Peyer's patch (tissue), 4 donors: ENCODE results near the gene RXRB. TPM values are rescaled to one million over a fixed set of nuclear protein-coding genes. Genes with fewer than 3 reads are reported as not detected.

ENCODE experiments used
- DNase-seq, 3 donors: peaks; one replicate each; pipeline ENCODE4 v3.0.0-alpha.2; 2017 to 2019
- H3K27ac ChIP-seq, 4 donors: fragments of 200-600 bp; sonication (generic); one replicate each; pipeline ENCODE4 v1.5.1; 2016 to 2019
- H3K27me3 ChIP-seq, 2 donors: fragments of 200-600 bp; sonication (generic); one replicate each; pipeline ENCODE4 v1.5.1; 2019
- H3K36me3 ChIP-seq, 3 donors: fragments of 200-600 bp; sonication (generic); one replicate each; pipeline ENCODE4 v1.5.1; 2016 to 2019
- H3K4me1 ChIP-seq, 4 donors: fragments of 200-600 bp; sonication (generic); one replicate each; pipeline ENCODE4 v1.5.1; 2016 to 2019
- H3K4me3 ChIP-seq, 4 donors: fragments of 200-600 bp; sonication (generic); 1 replicate in 3 of 4; 2 replicates in 1 of 4; pipeline ENCODE4 v1.5.1; 2016 to 2019; ENCODE audit warnings: mild to moderate bottlenecking in 1 of 4
- H3K9me3 ChIP-seq, 4 donors: fragments of 200-600 bp; sonication (generic); one replicate each; pipeline ENCODE4 v1.5.1; 2016 to 2019; ENCODE audit warnings: mild to moderate bottlenecking in 1 of 4
- CTCF ChIP-seq, 6 experiments: fragments of 450-650 bp in 4 of 6; fragments of 200-600 bp in 2 of 6; sonication (generic) in 1 of 6; IDR thresholded peaks; one replicate each; pipeline ENCODE4 v1.5.1; 2017 to 2019; ENCODE audit warnings: antibody characterized with exemption in 6 of 6, mild to moderate bottlenecking in 3 of 6, moderate library complexity in 1 of 6
- POLR2A ChIP-seq, 2 donors: fragments of 450-650 bp; IDR thresholded peaks; one replicate each; pipeline ENCODE4 v1.5.1; 2017; ENCODE audit warnings: antibody characterized with exemption in 2 of 2, mild to moderate bottlenecking in 2 of 2, moderate library complexity in 2 of 2
- small RNA-seq, 2 donors: library from RNA; depleted of rRNA; stranded (forward); fragments of <200 nt; gene quantifications; one replicate each; pipeline ENCODE3, GENCODE V24; 2016
- total RNA-seq, 4 donors: library from RNA; depleted of rRNA; stranded (reverse); fragments of >200 nt; gene quantifications; one replicate each; pipeline ENCODE4 v1.1.0, GENCODE V29; 2016

Gene RXRB
- total RNA-seq, 4 donors from 2014 or later, result 23.1 to 56.7 (median 36.6) TPM

DNA sequence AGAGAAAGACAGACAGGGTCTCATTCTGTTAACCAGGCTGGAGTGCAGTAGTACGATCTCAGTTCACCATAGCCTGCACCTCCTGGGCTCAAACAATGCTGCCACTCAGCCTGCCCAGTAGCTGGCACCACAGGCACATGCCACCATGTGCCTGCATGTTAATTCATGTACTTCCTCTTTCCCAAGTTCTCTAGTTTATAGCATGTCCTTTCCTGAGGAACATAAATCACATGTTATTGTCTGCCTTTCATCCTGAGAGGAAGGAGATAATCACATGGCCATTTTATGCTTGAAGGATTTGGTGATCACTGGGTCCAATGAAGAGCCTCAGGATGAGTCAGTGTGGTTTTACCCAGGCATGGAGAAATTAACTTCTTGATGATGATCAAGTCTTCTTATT is 56.1 kb downstream of the RXRB start:
- Histone ChIP-seq H3K27ac (no peak overlapping the region), H3K4me1 (no peaks in the 10 kb centered on the region), H3K9me3 (no peaks in the 10 kb centered on the region), H3K4me3 (no peak overlapping the region), H3K27me3 (no peaks in the 10 kb centered on the region), H3K36me3 (no peaks in the 10 kb centered on the region)
- DNase-seq, result no peak
- TF ChIP-seq CTCF (IDR thresholded peaks at IDR 0.05), result no peak
- no peak for TF ChIP-seq POLR2A (IDR thresholded peaks at IDR 0.05)

Small RNA genes within 50 kb of the gene (small RNA-seq; reads per million reads assigned to genes)
- gene MIR219A1, result 1.3 to 2.9 reads per million in 2 donors
- gene RNY4P10, result 0 to 0.06 reads per million in 2 donors

Other genes starting within 250 kb of the RXRB start
- gene HLA-DMA, start 247.6 kb downstream of the RXRB start, total RNA-seq, result 10 to 100 TPM; 47.0 to 79.9 (median 62.1) TPM
- 100 to 1,000 TPM; 146 to 525 (median 205) TPM for gene BRD2, start 232.1 kb downstream of the RXRB start, total RNA-seq
- 10 to 100 TPM in 1 of 4 donors, 1 to 10 TPM in 1, under 1 TPM in 1, not detected in 1; 0.95 to 26.4 (median 1.5) TPM for gene HLA-DOA, start 191.1 kb downstream of the RXRB start, total RNA-seq
- 10 to 100 TPM; 14.6 to 70.1 (median 50.4) TPM for gene HLA-DPA1, start 127.0 kb downstream of the RXRB start, total RNA-seq
- gene HLA-DPB1, start 124.7 kb downstream of the RXRB start, total RNA-seq, result 100 to 1,000 TPM in 1 of 4 donors, 10 to 100 TPM in 2, 1 to 10 TPM in 1; 9.5 to 104 (median 19.7) TPM
- gene COL11A2, start 8.2 kb downstream of the RXRB start, total RNA-seq, result 1 to 10 TPM in 1 of 4 donors, under 1 TPM in 2, not detected in 1; 0.18 to 2.5 (median 0.54) TPM
- 10 to 100 TPM; 33.8 to 99.0 (median 55.0) TPM for gene SLC39A7, start 202 bp upstream of the RXRB start, total RNA-seq
- gene HSD17B8, start 4.0 kb upstream of the RXRB start, total RNA-seq, result 10 to 100 TPM; 26.4 to 58.0 (median 44.0) TPM
- 10 to 100 TPM; 18.2 to 38.0 (median 20.7) TPM for gene RING1, start 7.8 kb upstream of the RXRB start, total RNA-seq
- 100 to 1,000 TPM in 2 of 4 donors, 10 to 100 TPM in 2; 56.7 to 132 (median 95.8) TPM for gene VPS52, start 71.2 kb upstream of the RXRB start, total RNA-seq
- 1,000 to 10,000 TPM in 2 of 4 donors, 100 to 1,000 TPM in 2; 697 to 1,875 (median 903) TPM for gene RPS18, start 71.4 kb upstream of the RXRB start, total RNA-seq
- gene B3GALT4, start 76.5 kb upstream of the RXRB start, total RNA-seq, result 10 to 100 TPM in 3 of 4 donors, 1 to 10 TPM in 1; 8.3 to 33.1 (median 28.5) TPM
- gene WDR46, start 88.6 kb upstream of the RXRB start, total RNA-seq, result 100 to 1,000 TPM in 1 of 4 donors, 10 to 100 TPM in 3; 22.1 to 102 (median 34.3) TPM
- gene PFDN6, start 88.9 kb upstream of the RXRB start, total RNA-seq, result 10 to 100 TPM; 12.4 to 24.8 (median 14.4) TPM
- 10 to 100 TPM; 15.4 to 89.1 (median 39.4) TPM for gene RGL2, start 98.3 kb upstream of the RXRB start, total RNA-seq
- gene TAPBP, start 113.4 kb upstream of the RXRB start, total RNA-seq, result 100 to 1,000 TPM in 3 of 4 donors, 10 to 100 TPM in 1; 73.4 to 324 (median 204) TPM
- gene ZBTB22, start 117.1 kb upstream of the RXRB start, total RNA-seq, result 10 to 100 TPM; 11.6 to 27.6 (median 20.2) TPM
- gene DAXX, start 122.3 kb upstream of the RXRB start, total RNA-seq, result 10 to 100 TPM; 40.1 to 86.6 (median 45.9) TPM
- gene KIFC1, start 191.2 kb upstream of the RXRB start, total RNA-seq, result 10 to 100 TPM; 10.9 to 28.1 (median 18.3) TPM
- 10 to 100 TPM; 46.8 to 86.1 (median 77.3) TPM for gene PHF1, start 210.3 kb upstream of the RXRB start, total RNA-seq
- 100 to 1,000 TPM in 2 of 4 donors, 10 to 100 TPM in 2; 43.7 to 134 (median 96.2) TPM for gene CUTA, start 217.4 kb upstream of the RXRB start, total RNA-seq
- gene SYNGAP1, start 219.4 kb upstream of the RXRB start, total RNA-seq, result 10 to 100 TPM in 3 of 4 donors, 1 to 10 TPM in 1; 5.4 to 42.1 (median 15.0) TPM